ENCODE results near the gene PDCD2. TPM values are rescaled to one million over a fixed set of nuclear protein-coding genes. Genes with fewer than 3 reads are reported as not detected.
A peak's percentile ranks its signal among the peaks of the same experiment; 100 is the strongest.
"Not testable (repeated sequence)": the region's sequence is repeated elsewhere in the genome, so short reads cannot be mapped to it uniquely, and the experiment has no call there.

The PDCD2 gene
- total RNA-seq, 4 donors from 2014 or later, result 38.0 to 82.4 (median 62.6) TPM

- no peak overlapping the region for H3K4me3 ChIP-seq
- H3K4me1 ChIP-seq, result no peaks in the 10 kb centered on the region
- 49% methylated on average over 5 of the region's 5 CpGs; no CpG with 5 or more reads in 1 of the 2 donors for WGBS, 2 donors (ENCODE audit: low coverage in 1 of 2)
- no peak overlapping the region for H3K27ac ChIP-seq
- in situ Hi-C loops (cut with MboI; ENCODE audit: low pct_ligation_motif_present in 1 of 4, low pct_unique_long_range_greater_than_20kb in 1 of 4, low sequenced_read_pairs in 3 of 4) (loop anchor here in 2 of 4 donors (10.0 kb wide), 2 partner anchors 705 to 1635 kb away; no protein-coding TSS in a partner anchor), intact Hi-C loops (cut with DNase I; ENCODE audit: low total_unique reads) (loop anchor here (10.0 kb wide), 1 partner anchor 735 kb away; no protein-coding TSS in a partner anchor)
- TF ChIP-seq, protein P1, sequence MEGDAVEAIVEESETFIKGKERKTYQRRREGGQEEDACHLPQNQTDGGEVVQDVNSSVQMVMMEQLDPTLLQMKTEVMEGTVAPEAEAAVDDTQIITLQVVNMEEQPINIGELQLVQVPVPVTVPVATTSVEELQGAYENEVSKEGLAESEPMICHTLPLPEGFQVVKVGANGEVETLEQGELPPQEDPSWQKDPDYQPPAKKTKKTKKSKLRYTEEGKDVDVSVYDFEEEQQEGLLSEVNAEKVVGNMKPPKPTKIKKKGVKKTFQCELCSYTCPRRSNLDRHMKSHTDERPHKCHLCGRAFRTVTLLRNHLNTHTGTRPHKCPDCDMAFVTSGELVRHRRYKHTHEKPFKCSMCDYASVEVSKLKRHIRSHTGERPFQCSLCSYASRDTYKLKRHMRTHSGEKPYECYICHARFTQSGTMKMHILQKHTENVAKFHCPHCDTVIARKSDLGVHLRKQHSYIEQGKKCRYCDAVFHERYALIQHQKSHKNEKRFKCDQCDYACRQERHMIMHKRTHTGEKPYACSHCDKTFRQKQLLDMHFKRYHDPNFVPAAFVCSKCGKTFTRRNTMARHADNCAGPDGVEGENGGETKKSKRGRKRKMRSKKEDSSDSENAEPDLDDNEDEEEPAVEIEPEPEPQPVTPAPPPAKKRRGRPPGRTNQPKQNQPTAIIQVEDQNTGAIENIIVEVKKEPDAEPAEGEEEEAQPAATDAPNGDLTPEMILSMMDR (IDR thresholded peaks at IDR 0.05), result peak; percentile 71 to 87 (median 76)
- TF ChIP-seq EP300 (IDR thresholded peaks at IDR 0.05; ENCODE audit: low read depth) (no peak), POLR2A (IDR thresholded peaks at IDR 0.05) (no peak), POLR2AphosphoS5 (IDR thresholded peaks at IDR 0.05) (no peak)
- DNase-seq, result peak; percentile 67
- H3K36me3 ChIP-seq, result peaks cover 0 to 20% (median 5%) of the 10 kb centered on the region in 4 donors
- no peaks in the 10 kb centered on the region for H3K9me3 ChIP-seq
- no peaks in the 10 kb centered on the region for H3K27me3 ChIP-seq
Measured at GRCh38 chr6:170529839-170530469, 54.5 kb downstream of the PDCD2 start.

DNA sequence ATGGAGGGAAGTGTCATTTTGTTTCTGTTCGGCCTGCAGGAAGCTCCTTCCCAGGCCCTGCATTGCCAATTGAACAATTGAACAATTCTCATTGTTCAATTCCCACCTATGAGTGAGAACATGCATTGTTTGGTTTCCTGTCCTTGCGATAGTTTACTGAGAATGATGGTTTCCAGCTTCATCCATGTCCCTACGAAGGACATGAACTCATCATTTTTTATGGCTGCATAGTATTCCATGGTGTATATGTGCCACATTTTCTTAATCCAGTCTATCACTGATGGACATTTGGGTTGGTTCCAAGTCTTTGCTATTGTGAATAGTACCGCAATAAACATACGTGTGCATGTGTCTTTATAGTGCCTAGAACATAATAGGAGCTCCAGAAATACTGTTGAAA, 56.4 kb downstream of the PDCD2 start:
- intact Hi-C loops (cut with DNase I; ENCODE audit: low total_unique reads), result loop anchor here (10.0 kb wide), 1 partner anchor 733 kb away; no protein-coding TSS in a partner anchor
- not testable (repeated sequence) for H3K4me3 ChIP-seq, H3K36me3 ChIP-seq, H3K4me1 ChIP-seq, H3K27me3 ChIP-seq, H3K27ac ChIP-seq, H3K9me3 ChIP-seq, DNase-seq
- WGBS, 2 donors (ENCODE audit: low coverage in 1 of 2), result 86 to 94% methylated on average over 4 to 5 of the region's 5 CpGs
- in situ Hi-C loops (cut with MboI; ENCODE audit: low pct_ligation_motif_present in 1 of 4, low pct_unique_long_range_greater_than_20kb in 1 of 4, low sequenced_read_pairs in 3 of 4), result loop anchor here in 2 of 4 donors (10.0 kb wide), 2 partner anchors 703 to 1633 kb away; no protein-coding TSS in a partner anchor

GRCh38 chr6:170525795-170526194, 58.6 kb downstream of the PDCD2 start:
- Histone ChIP-seq H3K9me3 (no peaks in the 10 kb centered on the region), H3K4me3 (no peak overlapping the region), H3K4me1 (no peaks in the 10 kb centered on the region), H3K27ac (no peak overlapping the region), H3K36me3 (no peaks in the 10 kb centered on the region), H3K27me3 (no peaks in the 10 kb centered on the region)
- TF ChIP-seq POLR2A (IDR thresholded peaks at IDR 0.05) (no peak), POLR2AphosphoS5 (IDR thresholded peaks at IDR 0.05) (no peak), EP300 (IDR thresholded peaks at IDR 0.05; ENCODE audit: low read depth) (no peak)
- TF ChIP-seq, protein P1 (IDR thresholded peaks at IDR 0.05), result no peak
- 63 to 67% methylated on average over 7 of the region's 7 CpGs for WGBS, 2 donors (ENCODE audit: low coverage in 1 of 2)
- intact Hi-C loops (cut with DNase I; ENCODE audit: low total_unique reads), result loop anchor here (10.0 kb wide), 1 partner anchor 731 kb away; no protein-coding TSS in a partner anchor
- in situ Hi-C loops (cut with MboI; ENCODE audit: low pct_ligation_motif_present in 1 of 4, low pct_unique_long_range_greater_than_20kb in 1 of 4, low sequenced_read_pairs in 3 of 4), result loop anchor here in 2 of 4 donors (10.0 kb wide), 2 partner anchors 701 to 1631 kb away; no protein-coding TSS in a partner anchor
- DNase-seq, result no peak

Other genes with a start within 250 kb of the PDCD2 start
- gene PSMB1, start 31.3 kb downstream of the PDCD2 start, total RNA-seq, result 100 to 1,000 TPM in 2 of 4 donors, 10 to 100 TPM in 2; 39.2 to 152 (median 83.4) TPM
- 10 to 100 TPM in 3 of 4 donors, 1 to 10 TPM in 1; 7.5 to 17.7 (median 12.3) TPM for gene TBP, start 30.3 kb downstream of the PDCD2 start, total RNA-seq